ENCODE measurements around the gene CNTN1.
"Not testable (repeated sequence)": the region's sequence is repeated elsewhere in the genome, so short reads cannot be mapped to it uniquely, and the experiment has no call there.

Gene CNTN1

GRCh38 chr12:41055875-41056577, 363.8 kb downstream of the CNTN1 start:
- TF ChIP-seq POLR2A (IDR thresholded peaks at IDR 0.05; ENCODE audit: low read depth, low read length) = no peak
- DNase-seq (ENCODE audit: insufficient read length, low spot score) (no peak), FAIRE-seq (no peak)

- FAIRE-seq (no peak), DNase-seq (ENCODE audit: insufficient read length, low spot score) (no peak)
- no peak for TF ChIP-seq POLR2A (IDR thresholded peaks at IDR 0.05; ENCODE audit: low read depth, low read length)
Observed at GRCh38 chr12:41058266-41058665, 366.0 kb downstream of the CNTN1 start.

DNA sequence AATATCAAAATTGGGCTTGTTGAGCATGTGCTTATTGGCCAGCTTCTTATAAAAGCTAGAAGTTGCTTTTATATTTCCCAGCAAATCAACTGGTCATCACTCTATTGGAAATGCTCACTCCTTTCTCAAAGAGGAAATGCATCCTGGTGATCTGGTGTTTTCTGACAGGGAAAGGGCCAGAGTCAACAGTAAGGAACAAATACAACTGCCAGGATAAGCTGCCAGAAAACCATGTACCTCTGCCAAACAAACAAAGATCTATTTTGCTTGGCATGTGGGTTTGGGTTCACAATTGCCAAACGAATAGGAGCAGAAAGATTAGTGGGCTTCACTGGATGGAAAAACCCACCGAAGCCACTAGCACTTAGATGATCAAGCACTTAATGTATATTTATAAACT, 369.0 kb downstream of the CNTN1 start:
- no peak for TF ChIP-seq POLR2A (IDR thresholded peaks at IDR 0.05; ENCODE audit: low read depth, low read length)
- FAIRE-seq = no peak

DNA sequence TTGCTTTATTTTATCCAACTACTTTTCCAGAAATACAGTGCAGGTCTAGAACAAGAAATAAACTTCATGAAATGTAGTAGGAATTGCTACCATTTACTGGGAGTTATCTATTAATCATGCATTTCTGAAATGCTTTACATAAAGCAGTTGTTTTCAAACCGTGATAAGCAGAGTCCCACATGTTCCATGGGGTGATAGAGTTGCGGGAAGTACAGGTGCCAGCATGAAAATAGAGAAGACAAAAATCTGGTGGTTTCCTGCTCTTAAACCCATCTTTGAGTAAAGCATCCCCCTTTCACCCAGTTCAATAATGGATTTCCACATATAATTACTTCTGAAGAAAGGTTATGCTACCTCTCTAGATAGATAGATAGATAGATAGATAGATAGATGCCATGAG, 372.2 kb downstream of the CNTN1 start:
- no peak for DNase-seq (ENCODE audit: insufficient read length, low spot score)
- FAIRE-seq = no peak
- TF ChIP-seq POLR2A (IDR thresholded peaks at IDR 0.05; ENCODE audit: low read depth, low read length) = no peak

More for the DNA sequence above, 369.0 kb downstream of the CNTN1 start:
- DNase-seq (ENCODE audit: insufficient read length, low spot score) = no peak

DNA sequence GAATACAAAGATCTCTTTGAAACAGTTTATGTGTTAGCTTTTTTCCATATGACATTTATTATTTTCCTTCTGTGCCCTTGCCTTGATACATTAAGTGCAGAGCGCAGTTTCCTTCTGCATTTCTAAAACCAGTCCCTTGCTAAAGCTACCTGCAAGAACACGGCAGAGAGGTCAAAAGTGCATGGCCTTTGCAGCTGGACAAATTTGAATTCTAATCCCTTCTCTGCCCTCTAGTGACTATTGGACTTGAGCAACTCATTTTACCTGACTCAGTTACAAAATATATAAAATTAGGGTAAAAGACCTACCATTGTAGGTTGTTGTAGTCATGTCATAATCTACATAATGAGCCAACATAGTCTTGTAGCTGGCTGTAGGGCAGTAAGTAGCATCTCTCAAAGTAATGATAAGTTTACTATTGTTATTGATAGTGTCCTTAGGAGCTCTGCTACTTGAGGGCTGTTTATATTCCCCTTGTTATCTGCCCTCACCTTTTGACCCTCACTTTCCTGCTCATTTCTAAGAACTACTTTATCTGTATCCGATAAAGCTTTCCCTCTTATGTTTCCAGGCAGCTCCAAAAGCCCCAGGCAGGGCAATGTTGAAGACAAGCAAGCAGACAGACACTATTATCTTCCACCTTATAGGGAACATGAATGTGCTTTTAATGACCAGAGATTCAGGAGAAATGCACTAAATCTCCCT, 375.9 kb downstream of the CNTN1 start:
- DNase-seq (ENCODE audit: insufficient read length, low spot score) = no peak

DNA sequence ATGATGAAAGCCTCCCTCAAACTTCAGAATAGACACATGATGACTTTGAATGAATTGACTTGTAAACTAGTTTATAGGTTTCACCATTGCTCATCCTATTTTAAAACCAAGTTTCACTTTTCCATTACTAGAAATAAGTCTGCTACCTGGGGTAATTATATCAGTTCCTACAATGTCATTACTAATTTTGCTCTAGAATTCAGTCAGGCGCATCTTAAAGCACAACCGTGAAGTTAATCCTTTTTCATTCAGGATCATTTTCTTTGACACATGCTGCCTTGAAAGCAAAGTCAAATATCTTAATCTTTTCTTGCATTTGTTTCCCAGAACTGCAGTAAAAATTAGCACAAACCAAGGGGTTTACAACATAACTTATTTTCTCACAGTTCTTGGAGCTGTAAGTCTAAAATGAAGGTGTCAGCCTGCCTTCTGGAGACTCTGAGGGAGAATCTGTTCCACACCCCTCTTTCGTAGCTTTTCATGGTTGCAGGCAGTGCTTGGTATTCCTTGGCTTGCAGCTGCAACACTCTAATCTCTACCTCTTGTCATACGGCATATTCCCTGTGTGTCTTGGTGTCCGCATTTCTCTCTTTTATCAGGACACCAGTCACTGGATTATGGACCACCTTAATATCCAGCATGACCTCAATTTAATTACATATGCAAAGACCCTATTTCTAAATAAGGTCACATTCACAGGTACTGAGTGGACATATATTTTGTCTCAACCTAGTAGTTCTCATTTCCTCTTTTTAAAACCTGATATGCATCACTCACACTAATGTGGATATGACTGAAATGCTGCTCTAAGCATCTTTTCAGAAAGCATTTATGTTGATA, 381.6 kb downstream of the CNTN1 start:
- no peak for TF ChIP-seq POLR2A (IDR thresholded peaks at IDR 0.05; ENCODE audit: low read depth, low read length)
- no peak for DNase-seq (ENCODE audit: insufficient read length, low spot score)
- no peak for FAIRE-seq

More for the DNA sequence above, 375.9 kb downstream of the CNTN1 start:
- no peak for TF ChIP-seq POLR2A (IDR thresholded peaks at IDR 0.05; ENCODE audit: low read depth, low read length)
- no peak for FAIRE-seq

- DNase-seq (ENCODE audit: insufficient read length, low spot score) (no peak), FAIRE-seq (no peak)
- no peak for TF ChIP-seq POLR2A (IDR thresholded peaks at IDR 0.05; ENCODE audit: low read depth, low read length)
Observed at GRCh38 chr12:41074473-41074769, 382.2 kb downstream of the CNTN1 start.

DNA sequence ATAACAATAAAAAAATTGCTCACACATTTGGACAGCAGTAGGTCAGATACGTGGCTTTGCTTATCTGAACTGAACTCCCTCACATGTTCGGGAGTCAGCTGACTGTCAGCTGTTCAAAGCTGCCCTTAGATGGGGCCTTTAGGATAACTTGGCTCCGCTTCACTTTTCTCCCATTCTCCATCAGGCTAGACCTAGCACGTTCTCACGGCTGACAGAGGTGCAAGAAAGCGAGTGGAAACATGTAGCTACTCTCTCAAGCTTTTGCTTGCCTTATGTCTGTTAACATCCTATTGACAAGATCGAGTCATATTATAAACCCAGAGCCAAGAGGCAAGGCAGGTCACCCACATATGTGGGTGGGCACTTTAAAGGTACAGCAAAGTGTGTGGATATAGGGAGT, 383.9 kb downstream of the CNTN1 start:
- FAIRE-seq (no peak), DNase-seq (ENCODE audit: insufficient read length, low spot score) (no peak)
- TF ChIP-seq POLR2A (IDR thresholded peaks at IDR 0.05; ENCODE audit: low read depth, low read length) = no peak

DNA sequence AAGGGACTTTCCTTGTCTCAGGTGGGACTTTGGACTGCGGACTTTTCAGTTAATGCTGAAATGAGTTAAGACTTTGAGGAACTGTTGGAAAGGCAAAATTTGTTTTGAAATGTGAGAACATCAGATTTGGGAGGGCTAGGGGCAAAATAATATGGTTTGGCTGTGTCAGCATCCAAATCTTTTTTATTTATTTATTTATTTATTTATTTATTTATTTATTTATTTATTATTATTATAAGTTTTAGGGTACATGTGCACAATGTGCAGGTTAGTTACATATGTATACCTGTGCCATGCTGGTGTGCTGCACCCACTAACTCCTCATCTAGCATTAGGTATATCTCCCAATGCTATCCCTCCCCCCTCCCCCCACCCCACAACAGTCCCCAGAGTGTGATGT, 389.0 kb downstream of the CNTN1 start:
- FAIRE-seq = not testable (repeated sequence)

GRCh38 chr12:41089438-41089837, 397.2 kb downstream of the CNTN1 start:
- TF ChIP-seq POLR2A (IDR thresholded peaks at IDR 0.05; ENCODE audit: low read depth, low read length) = no peak
- no peak for DNase-seq (ENCODE audit: insufficient read length, low spot score)
- no peak for FAIRE-seq

More for the DNA sequence above, 389.0 kb downstream of the CNTN1 start:
- not testable (repeated sequence) for DNase-seq (ENCODE audit: insufficient read length, low spot score)

- TF ChIP-seq POLR2A (IDR thresholded peaks at IDR 0.05; ENCODE audit: low read depth, low read length) = no peak
- DNase-seq (ENCODE audit: insufficient read length, low spot score) = no peak
- FAIRE-seq = no peak
Observed at GRCh38 chr12:41092115-41092514, 399.9 kb downstream of the CNTN1 start.

DNA sequence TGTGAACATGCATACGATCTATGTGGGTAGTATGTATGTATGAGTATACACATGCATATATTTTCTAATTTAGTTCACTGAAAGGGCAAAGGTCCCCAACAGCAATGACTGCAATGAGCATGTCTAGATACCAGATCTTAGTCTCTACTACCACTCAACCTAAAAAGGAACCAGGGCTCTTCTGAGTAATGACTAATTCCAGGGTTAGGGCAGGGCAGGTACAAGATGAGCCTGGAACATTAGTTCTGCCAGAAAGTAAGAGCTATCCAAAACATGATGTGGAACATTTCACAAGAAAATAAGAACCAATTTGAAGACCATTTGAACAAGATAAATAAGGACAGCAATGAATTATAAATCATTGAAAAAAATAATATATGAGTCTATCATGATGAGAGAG, 404.6 kb downstream of the CNTN1 start:
- DNase-seq (ENCODE audit: insufficient read length, low spot score) (no peak), FAIRE-seq (no peak)
- no peak for TF ChIP-seq POLR2A (IDR thresholded peaks at IDR 0.05; ENCODE audit: low read depth, low read length)

DNA sequence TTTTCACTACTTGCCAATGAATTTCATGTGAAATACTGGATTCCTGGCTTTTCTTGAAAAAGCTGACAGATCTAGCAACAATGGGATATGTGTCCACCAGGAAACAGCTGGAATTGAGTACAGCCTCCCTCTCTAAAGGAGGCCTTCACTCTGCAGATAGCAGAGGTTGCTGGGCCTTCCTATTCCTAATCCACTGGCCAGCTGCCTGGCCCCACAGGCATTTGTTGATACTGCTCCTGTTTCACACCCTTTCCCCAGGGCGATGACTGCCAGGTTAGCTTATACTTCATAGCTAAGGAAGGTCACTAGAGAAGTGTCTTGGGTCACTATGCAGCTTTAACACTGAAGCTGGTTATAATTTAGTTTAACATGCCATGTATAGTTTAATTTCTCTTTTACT, 408.3 kb downstream of the CNTN1 start:
- TF ChIP-seq POLR2A (IDR thresholded peaks at IDR 0.05; ENCODE audit: low read depth, low read length) = no peak
- no peak for FAIRE-seq
- no peak for DNase-seq (ENCODE audit: insufficient read length, low spot score)

GRCh38 chr12:41101806-41102205, 409.6 kb downstream of the CNTN1 start:
- FAIRE-seq = no peak
- no peak for TF ChIP-seq POLR2A (IDR thresholded peaks at IDR 0.05; ENCODE audit: low read depth, low read length)
- DNase-seq (ENCODE audit: insufficient read length, low spot score) = no peak

All from H54 (cell line).